ENCODE results near the gene NIPAL3. TPM values are rescaled to one million over a fixed set of nuclear protein-coding genes. Genes with fewer than 3 reads are reported as not detected.

The NIPAL3 gene
- total and polyA plus RNA-seq, 2 donors (not counting 3 experiments of a cell fraction or from before 2014, with no cell fraction given): 15.5 to 16.0 TPM

DNA sequence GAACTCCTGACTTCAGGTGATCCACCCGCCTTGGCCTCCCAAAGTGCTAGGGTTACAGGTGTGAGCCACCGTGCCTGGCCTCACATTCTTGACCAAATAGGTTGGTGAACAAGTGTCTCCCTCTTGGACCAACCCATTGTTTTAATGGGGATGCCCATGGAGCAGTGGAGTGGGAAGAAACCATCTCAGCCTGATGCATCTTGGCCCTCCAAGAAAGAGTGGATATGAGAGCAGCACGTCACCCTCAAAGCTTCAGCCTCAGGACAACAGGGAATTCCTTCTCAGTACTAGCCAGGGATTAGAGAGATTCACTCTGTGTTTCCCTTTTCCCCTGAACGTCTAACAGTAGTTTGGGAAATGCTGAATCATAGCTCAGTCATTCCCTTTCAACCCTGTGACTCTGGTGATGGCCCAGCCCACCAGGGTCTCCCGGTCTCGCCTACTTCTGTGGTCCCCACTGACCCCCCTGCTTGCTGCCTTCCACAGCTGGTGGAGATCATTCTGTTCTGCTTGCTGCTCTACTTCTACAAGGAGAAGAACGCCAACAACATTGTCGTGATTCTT lies 37.4 kb downstream of the NIPAL3 start:
- Histone ChIP-seq H3K4me1 (ENCODE audit: control insufficient read depth, extremely low read depth, insufficient read depth, low read length) (no peaks in the 10 kb centered on the region), H3K9me1 (replicated peaks; ENCODE audit: control insufficient read depth, extremely low read depth, insufficient read depth, low read length) (no peaks in the 10 kb centered on the region), H3K79me2 (ENCODE audit: control insufficient read depth, insufficient read depth, low read length) (no peaks in the 10 kb centered on the region), H3K36me3 (ENCODE audit: control insufficient read depth in 2 of 2, extremely low read depth in 1 of 2, insufficient read depth in 2 of 2, low read length in 2 of 2) (peaks cover 0 to 5% of the 10 kb centered on the region in 2 experiments), H3K27ac (ENCODE audit: insufficient read depth, low read depth, low read length) (no peak overlapping the region), H3K27me3 (ENCODE audit: control insufficient read depth in 2 of 2, insufficient read depth in 2 of 2, low read length in 2 of 2) (no peaks in the 10 kb centered on the region), H3K4me3 (replicated peaks in 1 of 3; ENCODE audit: insufficient read depth in 1 of 3, low read depth in 1 of 3, low read length in 3 of 3) (no peak overlapping the region), H3K9me3 (replicated peaks; ENCODE audit: control insufficient read depth, insufficient read depth, low read length) (no peaks in the 10 kb centered on the region), H4K20me1 (replicated peaks; ENCODE audit: control insufficient read depth, extremely low read depth, insufficient read depth, low read length) (no peaks in the 10 kb centered on the region), H3K4me2 (ENCODE audit: insufficient read depth, low read length) (no peak overlapping the region), H2AFZ (ENCODE audit: low read depth, low read length) (no peak overlapping the region), H3K9ac (replicated peaks; ENCODE audit: extremely low read depth, insufficient read depth, low read length) (no peak overlapping the region)
- dilution Hi-C loops (cut with MboI; ENCODE audit: extremely low pct_ligation_motif_present, low sequenced_read_pairs): no loop called here
- BruUV-seq (replicated peaks): no TSS peak
- DNase-seq (ENCODE audit: low read depth, low spot score) (no peak), FAIRE-seq (no peak)
- ChIA-PET CTCF (interaction anchor here (1.1 kb wide), 1 partner anchor 10 kb away, joined by 3 read pairs; no protein-coding TSS in a partner anchor), POLR2A (no interaction called here)
- TF ChIP-seq JUN (IDR thresholded peaks at IDR 0.05; ENCODE audit: borderline replicate concordance, insufficient read depth, insufficient read length, low read depth) (no peak), GATA2 (IDR thresholded peaks at IDR 0.05; ENCODE audit: insufficient read depth, insufficient read length, low read depth, low read length) (no peak), POLR2A (IDR thresholded peaks at IDR 0.05; ENCODE audit: low read depth, low read length) (no peak), EZH2 (IDR thresholded peaks at IDR 0.05; ENCODE audit: borderline replicate concordance, low read depth, low read length, severe bottlenecking) (no peak), POLR2AphosphoS5 (IDR thresholded peaks at IDR 0.05; ENCODE audit: insufficient read depth, low read depth, low read length) (no peak), MYC (IDR thresholded peaks at IDR 0.05; ENCODE audit: low read depth, low read length) (no peak), FOS (IDR thresholded peaks at IDR 0.05; ENCODE audit: borderline replicate concordance, insufficient read depth, low read length) (no peak)
- TF ChIP-seq, protein P1, sequence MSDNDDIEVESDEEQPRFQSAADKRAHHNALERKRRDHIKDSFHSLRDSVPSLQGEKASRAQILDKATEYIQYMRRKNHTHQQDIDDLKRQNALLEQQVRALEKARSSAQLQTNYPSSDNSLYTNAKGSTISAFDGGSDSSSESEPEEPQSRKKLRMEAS (IDR thresholded peaks at IDR 0.05; ENCODE audit: insufficient read depth, insufficient read length): no peak
- TF ChIP-seq, protein P2, sequence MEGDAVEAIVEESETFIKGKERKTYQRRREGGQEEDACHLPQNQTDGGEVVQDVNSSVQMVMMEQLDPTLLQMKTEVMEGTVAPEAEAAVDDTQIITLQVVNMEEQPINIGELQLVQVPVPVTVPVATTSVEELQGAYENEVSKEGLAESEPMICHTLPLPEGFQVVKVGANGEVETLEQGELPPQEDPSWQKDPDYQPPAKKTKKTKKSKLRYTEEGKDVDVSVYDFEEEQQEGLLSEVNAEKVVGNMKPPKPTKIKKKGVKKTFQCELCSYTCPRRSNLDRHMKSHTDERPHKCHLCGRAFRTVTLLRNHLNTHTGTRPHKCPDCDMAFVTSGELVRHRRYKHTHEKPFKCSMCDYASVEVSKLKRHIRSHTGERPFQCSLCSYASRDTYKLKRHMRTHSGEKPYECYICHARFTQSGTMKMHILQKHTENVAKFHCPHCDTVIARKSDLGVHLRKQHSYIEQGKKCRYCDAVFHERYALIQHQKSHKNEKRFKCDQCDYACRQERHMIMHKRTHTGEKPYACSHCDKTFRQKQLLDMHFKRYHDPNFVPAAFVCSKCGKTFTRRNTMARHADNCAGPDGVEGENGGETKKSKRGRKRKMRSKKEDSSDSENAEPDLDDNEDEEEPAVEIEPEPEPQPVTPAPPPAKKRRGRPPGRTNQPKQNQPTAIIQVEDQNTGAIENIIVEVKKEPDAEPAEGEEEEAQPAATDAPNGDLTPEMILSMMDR (IDR thresholded peaks at IDR 0.05; ENCODE audit: extremely low read depth in 1 of 2, insufficient read depth in 1 of 2, low read depth in 1 of 2, low read length in 2 of 2): no peak
- intact Hi-C loops (cut with micrococcal nuclease): no loop called here
